GM12874 (cell line): ENCODE measurements around the gene FAM185A.

Experiments
- TF ChIP-seq, protein P1 (sequence below): IDR thresholded peaks from 2 replicates; pipeline ENCODE4 v1.5.1; 2011; ENCODE audit warnings: low read depth, mild to moderate bottlenecking, control low read depth, low read length, moderate library complexity; ENCODE audit not compliant: insufficient read depth

The FAM185A gene

DNA sequence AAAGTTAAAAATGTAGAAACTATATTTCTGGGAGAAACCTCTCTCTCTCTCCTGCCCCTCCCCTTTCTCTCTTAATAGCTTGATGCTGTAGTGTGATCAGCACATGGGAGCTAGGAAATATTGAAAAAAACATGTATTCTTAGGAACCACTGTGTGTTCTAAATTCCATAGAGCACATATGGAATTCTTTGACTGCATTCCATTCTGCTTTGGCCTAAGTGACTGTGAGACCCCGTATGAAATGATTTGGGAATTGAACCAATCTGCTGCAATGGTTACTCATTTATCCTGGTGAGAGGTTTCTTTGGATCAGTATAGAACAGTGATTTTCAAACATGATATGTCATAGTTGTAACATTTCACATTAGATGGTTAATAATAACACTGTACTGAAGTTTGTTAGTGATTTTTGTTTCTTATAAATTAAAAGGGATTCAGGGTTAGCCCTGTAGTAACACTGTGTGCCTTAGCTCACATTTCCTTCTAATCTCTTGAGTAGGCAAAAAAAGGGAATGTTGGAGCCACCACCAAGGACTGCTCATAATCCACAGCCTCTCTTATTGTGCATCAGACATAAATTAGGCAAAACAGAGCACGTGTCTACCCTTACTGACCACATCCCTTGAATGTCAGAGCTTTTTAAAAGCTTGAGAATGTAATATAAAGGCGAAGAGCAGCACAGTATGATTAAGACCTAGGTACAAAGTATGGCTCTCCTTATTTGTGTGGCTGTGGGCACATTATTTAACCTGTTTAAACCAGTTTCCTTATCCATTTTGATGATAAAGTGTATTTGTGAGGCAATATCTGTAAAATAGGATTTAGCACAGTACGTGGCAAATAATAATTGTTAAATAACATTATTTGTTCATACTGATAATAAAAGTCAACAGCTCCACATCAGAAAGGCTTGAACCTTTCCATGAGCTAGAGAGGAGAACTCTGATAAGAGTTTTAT, 69.1 kb downstream of the FAM185A start:
- TF ChIP-seq, protein P1, sequence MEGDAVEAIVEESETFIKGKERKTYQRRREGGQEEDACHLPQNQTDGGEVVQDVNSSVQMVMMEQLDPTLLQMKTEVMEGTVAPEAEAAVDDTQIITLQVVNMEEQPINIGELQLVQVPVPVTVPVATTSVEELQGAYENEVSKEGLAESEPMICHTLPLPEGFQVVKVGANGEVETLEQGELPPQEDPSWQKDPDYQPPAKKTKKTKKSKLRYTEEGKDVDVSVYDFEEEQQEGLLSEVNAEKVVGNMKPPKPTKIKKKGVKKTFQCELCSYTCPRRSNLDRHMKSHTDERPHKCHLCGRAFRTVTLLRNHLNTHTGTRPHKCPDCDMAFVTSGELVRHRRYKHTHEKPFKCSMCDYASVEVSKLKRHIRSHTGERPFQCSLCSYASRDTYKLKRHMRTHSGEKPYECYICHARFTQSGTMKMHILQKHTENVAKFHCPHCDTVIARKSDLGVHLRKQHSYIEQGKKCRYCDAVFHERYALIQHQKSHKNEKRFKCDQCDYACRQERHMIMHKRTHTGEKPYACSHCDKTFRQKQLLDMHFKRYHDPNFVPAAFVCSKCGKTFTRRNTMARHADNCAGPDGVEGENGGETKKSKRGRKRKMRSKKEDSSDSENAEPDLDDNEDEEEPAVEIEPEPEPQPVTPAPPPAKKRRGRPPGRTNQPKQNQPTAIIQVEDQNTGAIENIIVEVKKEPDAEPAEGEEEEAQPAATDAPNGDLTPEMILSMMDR = no peak

DNA sequence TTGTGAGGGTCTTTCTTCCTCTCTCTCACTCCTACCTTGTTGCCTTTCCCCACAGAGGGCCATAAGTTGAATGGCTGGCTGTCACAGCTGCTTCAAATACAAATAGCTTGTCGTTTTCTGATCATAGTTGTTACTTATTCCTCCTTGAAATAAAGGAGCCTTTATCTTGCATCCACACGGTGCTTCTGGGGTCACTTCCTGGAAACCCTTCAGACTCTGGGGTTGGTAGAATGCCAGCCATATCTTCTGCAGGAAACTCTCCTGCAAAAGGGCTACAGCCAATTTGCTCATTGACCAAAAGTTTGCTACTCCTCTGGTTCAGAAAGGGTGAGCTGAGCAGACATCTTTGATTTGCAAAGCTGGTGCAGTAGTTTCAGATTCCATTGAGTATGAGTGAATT, 70.4 kb downstream of the FAM185A start:
- TF ChIP-seq, protein P1 = no peak

DNA sequence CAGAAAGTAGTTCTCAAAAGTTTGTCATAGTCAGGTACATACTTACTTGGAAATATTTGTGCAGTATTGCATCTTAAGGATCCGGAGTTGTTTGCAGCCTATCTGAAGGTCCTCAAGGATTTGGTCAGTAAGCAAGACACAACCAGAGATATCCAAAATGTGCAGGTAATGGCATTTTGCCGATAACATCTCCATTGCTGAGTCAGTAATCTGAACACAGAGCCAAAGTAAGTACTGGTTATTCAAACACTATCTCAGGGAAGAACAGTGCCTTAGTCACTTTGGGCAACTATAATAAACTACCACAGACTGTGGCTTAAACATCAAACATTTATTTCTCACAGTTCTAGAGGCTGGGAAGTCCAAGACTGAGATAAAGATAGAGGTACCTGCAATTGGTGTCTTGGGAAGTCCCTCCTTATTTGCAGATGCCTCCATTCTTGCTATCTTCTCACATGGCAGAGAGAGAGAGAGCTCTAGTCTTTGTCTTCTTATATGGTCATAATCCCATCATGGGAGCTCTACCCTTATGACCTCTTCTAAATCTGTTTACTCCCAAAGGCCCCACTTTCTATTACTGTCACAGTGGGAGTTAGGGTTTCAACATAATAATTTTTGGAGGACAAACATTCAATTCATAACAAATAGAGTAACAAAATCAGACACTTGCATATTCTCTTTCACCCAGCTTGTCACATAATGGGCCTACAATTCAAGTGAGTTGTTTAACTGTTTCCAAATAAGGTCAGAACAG, 73.4 kb downstream of the FAM185A start:
- TF ChIP-seq, protein P1 = no peak

DNA sequence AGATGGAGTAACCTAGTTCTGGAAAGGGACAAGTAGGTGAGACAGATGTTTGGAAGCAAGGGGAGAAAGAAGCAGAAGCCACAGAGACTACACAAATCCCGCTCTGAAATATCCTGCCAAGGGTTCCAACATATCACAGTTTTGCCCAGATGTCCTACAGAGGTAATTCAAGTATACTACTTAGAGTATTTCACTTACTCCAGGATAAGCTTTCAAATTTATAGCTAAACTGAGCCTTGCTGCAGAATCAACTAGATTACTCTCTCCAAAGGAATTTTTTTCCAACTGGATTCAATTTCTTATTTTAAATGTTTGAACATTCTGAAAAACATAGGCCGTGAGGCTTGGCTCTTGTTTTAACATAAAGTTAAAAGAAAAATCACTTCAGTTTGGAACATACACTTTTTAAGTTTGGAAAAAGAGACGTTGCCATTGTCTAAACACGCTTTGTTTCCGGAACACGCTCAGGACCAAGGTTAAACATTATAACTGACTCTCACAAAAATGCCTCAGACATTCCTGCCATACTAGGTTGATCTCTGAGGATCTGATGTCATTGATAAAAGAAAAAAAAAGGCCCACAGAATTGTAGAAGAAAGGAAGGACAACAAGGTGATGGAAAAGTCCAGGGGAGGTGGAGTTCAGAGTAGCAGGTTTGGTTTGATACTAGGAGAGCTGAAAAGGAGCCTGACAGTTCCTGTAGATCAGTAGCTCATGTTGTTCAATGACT, 74.8 kb downstream of the FAM185A start:
- TF ChIP-seq, protein P1 = no peak

DNA sequence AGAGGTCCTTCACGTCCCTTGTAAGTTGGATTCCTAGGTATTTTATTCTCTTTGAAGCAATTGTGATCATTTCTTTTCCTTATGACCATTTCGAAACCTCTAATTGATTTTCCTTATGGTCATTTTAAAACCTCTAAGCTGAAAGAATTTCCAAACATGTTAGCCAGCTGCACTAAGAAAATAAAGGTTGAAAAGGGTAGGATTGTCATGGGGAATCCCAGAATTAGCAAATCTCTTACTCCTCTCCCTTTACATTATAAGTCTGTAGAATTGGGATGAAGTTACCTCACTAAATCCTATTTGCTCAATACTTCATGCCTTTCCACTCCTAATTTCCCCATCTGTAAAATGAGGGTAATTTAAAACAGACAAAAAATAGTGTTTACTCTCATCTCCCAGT, 79.5 kb downstream of the FAM185A start:
- TF ChIP-seq, protein P1 = no peak

DNA sequence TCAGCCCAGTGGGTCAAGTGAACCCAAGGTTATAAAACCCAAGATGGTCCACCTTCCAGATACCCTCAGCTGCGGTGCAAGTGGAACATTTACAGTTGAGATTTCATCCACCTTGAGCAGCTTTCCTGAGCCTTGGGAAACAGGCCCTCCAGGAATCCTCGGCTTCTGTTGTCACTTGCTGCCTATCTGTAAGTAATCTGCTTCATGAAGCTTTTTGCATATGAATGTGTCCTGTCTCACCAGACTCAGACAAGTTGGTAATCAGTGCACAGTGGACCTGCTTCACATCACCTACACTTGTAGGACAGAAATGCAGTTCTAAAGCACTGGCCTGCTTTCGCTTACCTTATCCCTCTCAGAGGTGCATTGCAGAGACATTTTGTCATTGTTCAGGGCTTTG, 80.3 kb downstream of the FAM185A start:
- TF ChIP-seq, protein P1 = no peak

DNA sequence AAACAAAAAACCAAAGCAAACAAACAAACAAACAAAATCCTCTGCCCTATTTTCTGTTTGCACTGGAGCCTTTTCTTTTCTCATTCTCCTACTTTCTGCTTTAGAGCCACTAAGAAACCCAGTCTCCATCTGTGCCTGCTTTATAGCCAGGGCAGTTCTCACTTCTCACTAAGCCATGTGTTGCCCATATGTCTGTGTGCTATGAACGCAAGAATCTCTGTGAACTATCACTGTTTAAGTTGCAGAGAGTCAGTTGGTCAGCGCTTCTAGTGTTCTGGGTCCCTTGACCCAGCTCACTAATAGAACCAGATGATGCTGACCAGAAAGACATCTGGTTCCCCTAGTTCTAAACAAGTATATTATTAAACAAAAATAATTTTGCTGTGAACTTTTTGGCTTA, 81.4 kb downstream of the FAM185A start:
- TF ChIP-seq, protein P1 = no peak
